OCI-LY7 (cell line): Measurements from ENCODE around the gene GH1. TPM values are rescaled to one million over a fixed set of nuclear protein-coding genes. Genes with fewer than 3 reads are reported as not detected.

Source experiments
- BruUV-seq: library from RNA; stranded (reverse); fragments of 400-500 nt; replicated peaks from 2 replicates; lab custom pipeline; 2021; lab: Mats Ljungman, UMichigan
- CTCF ChIA-PET: fragments of 300-600 bp; sonication (Branson Sonifier 250); formaldehyde crosslinking; loops from one replicate; lab custom pipeline; 2022; ENCODE audit warnings: antibody characterized with exemption; ENCODE audit not compliant: unreplicated experiment; lab: Charles Lee
- POLR2A ChIA-PET: fragments of 300-600 bp; sonication (Branson Sonifier 250); formaldehyde crosslinking; loops from one replicate; lab custom pipeline; 2022; ENCODE audit warnings: antibody characterized with exemption; lab: Charles Lee
- DNase-seq: peaks from one replicate; pipeline ENCODE4 v3.0.0-alpha.2; 2015; ENCODE audit warnings: low spot score
- H2AFZ ChIP-seq: fragments of 200-600 bp; sonication (generic), shearing (Covaris generic); 2 replicates; pipeline ENCODE4 v1.6.1; 2014; ENCODE audit warnings: mild to moderate bottlenecking, antibody characterized with exemption, low read length, moderate library complexity
- H3K27ac ChIP-seq: fragments of 200-600 bp; sonication (generic); 2 replicates; pipeline ENCODE4 v1.5.1; 2014; ENCODE audit warnings: mixed run types, low read depth, mild to moderate bottlenecking, moderate library complexity, low read length, inconsistent platforms; ENCODE audit not compliant: poor library complexity, severe bottlenecking
- H3K36me3 ChIP-seq: fragments of 200-600 bp; sonication (generic); 2 replicates; pipeline ENCODE4 v1.6.1; 2014; ENCODE audit warnings: mild to moderate bottlenecking, antibody characterized with exemption, low read length, moderate library complexity, mixed read lengths; ENCODE audit not compliant: insufficient read depth
- H3K4me1 ChIP-seq: fragments of 200-600 bp; sonication (generic); 2 replicates; pipeline ENCODE4 v1.5.1; 2014; ENCODE audit warnings: mild to moderate bottlenecking, low read length; ENCODE audit not compliant: insufficient read depth, poor library complexity, severe bottlenecking
- H3K4me2 ChIP-seq: fragments of 200-600 bp; sonication (generic); 2 replicates; pipeline ENCODE4 v1.6.1; 2014; ENCODE audit warnings: mild to moderate bottlenecking, low read length
- H3K4me3 ChIP-seq: fragments of 200-600 bp; sonication (generic); 2 replicates; pipeline ENCODE4 v1.5.1; 2014; ENCODE audit warnings: mild to moderate bottlenecking, low read depth, low read length; ENCODE audit not compliant: poor library complexity, severe bottlenecking
- H3K79me2 ChIP-seq: fragments of 200-600 bp; sonication (generic); 2 replicates; pipeline ENCODE4 v1.6.1; 2016; ENCODE audit warnings: low read depth, mild to moderate bottlenecking, low read length, moderate library complexity, mixed read lengths; ENCODE audit not compliant: insufficient read depth
- H3K9me2 ChIP-seq: fragments of 200-600 bp; sonication (generic); 2 replicates; pipeline ENCODE4 v1.6.1; 2016; ENCODE audit warnings: mild to moderate bottlenecking, low read length, mixed read lengths; ENCODE audit not compliant: insufficient read depth
- H3K9me3 ChIP-seq: fragments of 200-600 bp; sonication (generic); 2 replicates; pipeline ENCODE4 v1.6.1; 2014; ENCODE audit warnings: mild to moderate bottlenecking, mixed run types, low read length, mixed read lengths
- H4K20me1 ChIP-seq: fragments of 200-600 bp; sonication (generic); 2 replicates; pipeline ENCODE4 v1.6.1; 2014; ENCODE audit warnings: mild to moderate bottlenecking, antibody characterized with exemption, low read length, moderate library complexity, mixed read lengths; ENCODE audit not compliant: insufficient read depth
- EZH2phosphoT487 ChIP-seq: fragments of 200-600 bp; sonication (generic); IDR thresholded peaks from 2 replicates; pipeline ENCODE4 v1.6.1; 2018; ENCODE audit warnings: low read depth, borderline replicate concordance, mild to moderate bottlenecking, mixed run types, antibody characterized with exemption, low read length, moderate library complexity, mixed read lengths
- intact Hi-C: fragments of 100-400 bp; cut with micrococcal nuclease; formaldehyde crosslinking; loops from one replicate; pipeline ENCODE4 v1.10.0; 2022; ENCODE audit not compliant: unreplicated experiment
- total RNA-seq, 2 experiments: library from RNA; depleted of rRNA in 1 of 2; stranded (reverse); fragments of >200 nt in 1 of 2; shearing (Covaris generic) in 1 of 2; gene quantifications; 2 replicates each; pipeline ENCODE4 v1.2.3, GENCODE V29; 2014 to 2022
- TF ChIP-seq, protein P1 (sequence below): fragments of 200-600 bp; sonication (generic); conservative IDR thresholded peaks from 2 replicates; pipeline ENCODE4 v1.5.1; 2014; ENCODE audit warnings: mild to moderate bottlenecking, antibody characterized with exemption, low read length, moderate library complexity, mixed read lengths

GH1 gene
- total RNA-seq, 2 experiments from 2014 or later: 4.3 TPM; not detected in 1

DNA sequence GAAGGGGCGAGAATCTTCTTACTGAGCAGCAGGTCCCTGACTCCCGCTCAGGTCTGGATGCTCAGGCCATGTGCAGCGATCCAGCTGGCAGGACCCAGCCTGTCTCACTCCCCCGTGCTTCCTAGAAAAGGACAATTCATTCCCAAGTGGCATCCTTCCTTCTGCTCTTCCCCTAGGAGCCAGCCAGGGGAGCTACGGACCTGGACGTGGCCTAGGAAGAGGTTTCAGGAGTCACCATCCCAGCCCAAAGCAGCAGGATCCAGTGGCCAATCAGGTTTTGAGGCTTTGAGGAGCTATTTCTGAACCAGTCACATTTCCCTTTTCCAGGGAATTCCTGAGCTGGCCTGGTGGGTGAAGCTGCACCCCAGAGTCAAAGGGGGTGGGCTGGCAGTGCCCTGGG, 21.2 kb upstream of the GH1 start:
- Histone ChIP-seq H3K4me2 (peak overlapping the region; percentile 33; the same call in 1 of the 2 replicates), H3K9me2 (no peaks in the 10 kb centered on the region), H3K79me2 (no peaks in the 10 kb centered on the region), H3K4me3 (no peak overlapping the region), H2AFZ (no peak overlapping the region), H3K36me3 (no peaks in the 10 kb centered on the region; the same call in 1 of the 2 replicates), H4K20me1 (no peaks in the 10 kb centered on the region), H3K4me1 (peaks cover 69% of the 10 kb centered on the region), H3K27ac (no peak overlapping the region), H3K9me3 (no peaks in the 10 kb centered on the region)
- no peak for TF ChIP-seq EZH2phosphoT487
- TF ChIP-seq, protein P1, sequence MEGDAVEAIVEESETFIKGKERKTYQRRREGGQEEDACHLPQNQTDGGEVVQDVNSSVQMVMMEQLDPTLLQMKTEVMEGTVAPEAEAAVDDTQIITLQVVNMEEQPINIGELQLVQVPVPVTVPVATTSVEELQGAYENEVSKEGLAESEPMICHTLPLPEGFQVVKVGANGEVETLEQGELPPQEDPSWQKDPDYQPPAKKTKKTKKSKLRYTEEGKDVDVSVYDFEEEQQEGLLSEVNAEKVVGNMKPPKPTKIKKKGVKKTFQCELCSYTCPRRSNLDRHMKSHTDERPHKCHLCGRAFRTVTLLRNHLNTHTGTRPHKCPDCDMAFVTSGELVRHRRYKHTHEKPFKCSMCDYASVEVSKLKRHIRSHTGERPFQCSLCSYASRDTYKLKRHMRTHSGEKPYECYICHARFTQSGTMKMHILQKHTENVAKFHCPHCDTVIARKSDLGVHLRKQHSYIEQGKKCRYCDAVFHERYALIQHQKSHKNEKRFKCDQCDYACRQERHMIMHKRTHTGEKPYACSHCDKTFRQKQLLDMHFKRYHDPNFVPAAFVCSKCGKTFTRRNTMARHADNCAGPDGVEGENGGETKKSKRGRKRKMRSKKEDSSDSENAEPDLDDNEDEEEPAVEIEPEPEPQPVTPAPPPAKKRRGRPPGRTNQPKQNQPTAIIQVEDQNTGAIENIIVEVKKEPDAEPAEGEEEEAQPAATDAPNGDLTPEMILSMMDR: no peak
- intact Hi-C loops: no loop called here
- DNase-seq: no peak
- CTCF ChIA-PET: interaction anchor here (0.7 to 1.4 kb wide), 2 partner anchors 20 to 28 kb away, joined by 3 to 7 read pairs; no protein-coding TSS in a partner anchor
- BruUV-seq: no TSS peak
- POLR2A ChIA-PET: interaction anchor here (0.7 kb wide), 1 partner anchor 18 kb away, joined by 3 read pairs; no protein-coding TSS in a partner anchor

DNA sequence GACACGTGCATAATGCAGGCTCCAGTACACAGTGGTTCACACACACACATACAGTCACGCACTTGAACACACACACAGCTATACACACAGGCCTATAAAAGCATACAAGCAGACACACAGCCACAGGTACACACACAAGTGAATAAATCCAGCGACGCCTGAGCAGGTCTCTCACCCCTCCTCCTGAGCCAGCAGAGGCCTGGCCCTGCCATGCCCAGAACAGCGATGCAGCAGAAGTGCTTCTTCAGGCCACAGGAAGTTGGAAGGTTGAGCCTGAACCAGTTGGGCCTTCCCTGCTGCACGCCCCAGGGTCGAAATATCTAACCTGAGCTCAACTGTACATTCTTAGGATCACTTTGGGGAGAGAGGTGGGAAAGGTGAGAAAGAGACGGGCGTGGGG, 20.8 kb upstream of the GH1 start:
- Histone ChIP-seq H2AFZ (no peak overlapping the region), H3K9me3 (no peaks in the 10 kb centered on the region), H3K4me3 (no peak overlapping the region), H3K9me2 (no peaks in the 10 kb centered on the region), H4K20me1 (no peaks in the 10 kb centered on the region), H3K36me3 (no peaks in the 10 kb centered on the region; the same call in 1 of the 2 replicates), H3K27ac (peak overlapping the region; percentile 24), H3K4me1 (peaks cover 69% of the 10 kb centered on the region), H3K4me2 (peak overlapping the region; percentile 33; the same call in 1 of the 2 replicates), H3K79me2 (no peaks in the 10 kb centered on the region)
- no peak for DNase-seq
- no TSS peak for BruUV-seq
- intact Hi-C loops: no loop called here
- ChIA-PET CTCF (interaction anchor here (1.4 kb wide), 1 partner anchor 20 kb away, joined by 7 read pairs; no protein-coding TSS in a partner anchor), POLR2A (no interaction called here)
- TF ChIP-seq, protein P1: no peak
- no peak for TF ChIP-seq EZH2phosphoT487

DNA sequence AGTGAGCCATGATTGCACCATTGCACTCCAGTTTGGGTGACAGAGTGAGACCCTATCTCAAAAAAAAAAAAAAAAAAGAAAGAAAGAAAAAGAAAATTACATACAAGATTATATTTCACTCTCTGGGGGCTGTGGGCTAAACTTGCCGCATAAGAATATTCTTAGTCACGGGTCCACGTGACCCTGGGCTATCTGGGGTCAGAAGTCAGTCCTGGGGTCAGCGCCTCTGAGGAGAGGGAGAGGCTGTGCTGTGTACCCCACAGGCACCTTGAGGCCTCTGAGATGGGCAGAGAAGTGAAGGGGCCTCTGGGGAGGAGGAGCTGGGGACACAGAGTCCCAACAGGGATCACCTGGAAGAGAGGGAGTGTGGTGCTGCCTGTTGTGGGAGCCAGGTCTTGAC, 19.3 kb upstream of the GH1 start:
- peaks cover 73% of the 10 kb centered on the region for H3K4me1 ChIP-seq
- POLR2A ChIA-PET: interaction anchor here (1.4 kb wide), 1 partner anchor 8 kb away, joined by 5 read pairs; no protein-coding TSS in a partner anchor

More for the DNA sequence above, 19.3 kb upstream of the GH1 start:
- no peak overlapping the region for H3K4me3 ChIP-seq
- no peak overlapping the region for H3K27ac ChIP-seq
- H3K9me3 ChIP-seq: no peaks in the 10 kb centered on the region
- H4K20me1 ChIP-seq: no peaks in the 10 kb centered on the region
- H3K36me3 ChIP-seq: no peaks in the 10 kb centered on the region; the same call in 1 of the 2 replicates
- 0 out of 2 replicates have a peak overlapping the region, but pooled peaks have one; percentile 33 for H3K4me2 ChIP-seq
- DNase-seq: no peak
- BruUV-seq: no TSS peak
- peaks cover 11% of the 10 kb centered on the region; the same call in 1 of the 2 replicates for H3K79me2 ChIP-seq
- CTCF ChIA-PET: interaction anchor here (1.0 kb wide), 1 partner anchor 9 kb away, joined by 3 read pairs; no protein-coding TSS in a partner anchor
- intact Hi-C loops: no loop called here
- no peaks in the 10 kb centered on the region for H3K9me2 ChIP-seq
- TF ChIP-seq, protein P1: no peak
- no peak for TF ChIP-seq EZH2phosphoT487
- no peak overlapping the region for H2AFZ ChIP-seq
